H9 (cell line): ENCODE results near the gene TSPOAP1. TPM values are rescaled to one million over a fixed set of nuclear protein-coding genes. Genes with fewer than 3 reads are reported as not detected.
A peak's percentile ranks its signal among the peaks of the same experiment; 100 is the strongest.

Experiments
- DNase-seq: peaks from one replicate; pipeline ENCODE4 v3.0.0-alpha.2; 2017
- H2AFZ ChIP-seq: one replicate; pipeline ENCODE4 v1.6.1; 2013; ENCODE audit warnings: mild to moderate bottlenecking, low read length, control low read depth, moderate library complexity
- H2AK5ac ChIP-seq: 2 replicates; pipeline ENCODE4 v1.6.1; 2013; ENCODE audit warnings: low read length, control low read depth, mixed read lengths; ENCODE audit not compliant: insufficient read length
- H2BK120ac ChIP-seq: one replicate; pipeline ENCODE4 v1.6.1; 2013; ENCODE audit warnings: low read depth, mild to moderate bottlenecking, low read length, control low read depth, inconsistent platforms; ENCODE audit not compliant: poor library complexity, severe bottlenecking
- H2BK12ac ChIP-seq: 2 replicates; pipeline ENCODE4 v1.6.1; 2013; ENCODE audit warnings: low read length, control low read depth, mixed read lengths, low read depth; ENCODE audit not compliant: insufficient read length
- H2BK15ac ChIP-seq: 2 replicates; pipeline ENCODE4 v1.6.1; 2013; ENCODE audit warnings: low read depth, low read length, control low read depth
- H2BK20ac ChIP-seq: one replicate; pipeline ENCODE4 v1.6.1; 2013; ENCODE audit warnings: low read depth, mild to moderate bottlenecking, low read length, control low read depth, inconsistent platforms; ENCODE audit not compliant: poor library complexity, severe bottlenecking
- H2BK5ac ChIP-seq: 2 replicates; pipeline ENCODE4 v1.6.1; 2013; ENCODE audit warnings: low read length, control low read depth, mixed read lengths; ENCODE audit not compliant: insufficient read length
- H3K14ac ChIP-seq: 2 replicates; pipeline ENCODE4 v1.6.1; 2013; ENCODE audit warnings: low read length, control low read depth; ENCODE audit not compliant: insufficient read depth
- H3K18ac ChIP-seq: 2 replicates; pipeline ENCODE4 v1.6.1; 2013; ENCODE audit warnings: low read depth, mild to moderate bottlenecking, mixed read lengths, low read length, control low read depth; ENCODE audit not compliant: insufficient read length
- H3K23ac ChIP-seq: 2 replicates; pipeline ENCODE4 v1.6.1; 2013; ENCODE audit warnings: low read length, control low read depth, mixed read lengths, low read depth; ENCODE audit not compliant: insufficient read length
- H3K23me2 ChIP-seq: 2 replicates; pipeline ENCODE4 v1.6.1; 2013; ENCODE audit warnings: low read depth, mild to moderate bottlenecking, mixed read lengths, low read length, control low read depth; ENCODE audit not compliant: insufficient read length, poor library complexity, severe bottlenecking
- H3K27ac ChIP-seq: 2 replicates; pipeline ENCODE4 v1.5.1; 2013; ENCODE audit warnings: low read length, control low read depth, mixed read lengths, low read depth; ENCODE audit not compliant: insufficient read length
- H3K27me3 ChIP-seq: 2 replicates; pipeline ENCODE4 v1.6.1; 2013; ENCODE audit warnings: low read length, control low read depth, inconsistent platforms; ENCODE audit not compliant: insufficient read depth
- H3K4ac ChIP-seq: 2 replicates; pipeline ENCODE4 v1.6.1; 2013; ENCODE audit warnings: low read depth, mild to moderate bottlenecking, control low read depth, inconsistent platforms, low read length, moderate library complexity
- H3K4me1 ChIP-seq: 2 replicates; pipeline ENCODE4 v1.6.1; 2013; ENCODE audit warnings: low read length, control low read depth, inconsistent platforms; ENCODE audit not compliant: insufficient read depth
- H3K4me2 ChIP-seq: 2 replicates; pipeline ENCODE4 v1.6.1; 2013; ENCODE audit warnings: low read length, control low read depth, mixed read lengths; ENCODE audit not compliant: insufficient read length, insufficient read depth
- H3K56ac ChIP-seq: 2 replicates; pipeline ENCODE4 v1.6.1; 2013; ENCODE audit warnings: low read depth, mild to moderate bottlenecking, mixed read lengths, low read length, control low read depth; ENCODE audit not compliant: insufficient read length
- H3K79me1 ChIP-seq: 2 replicates; pipeline ENCODE4 v1.6.1; 2013; ENCODE audit warnings: low read depth, mild to moderate bottlenecking, moderate library complexity, low read length, control low read depth, inconsistent platforms; ENCODE audit not compliant: insufficient read depth, poor library complexity, severe bottlenecking
- H3K79me2 ChIP-seq: 2 replicates; pipeline ENCODE4 v1.6.1; 2013; ENCODE audit warnings: low read length, control low read depth, inconsistent platforms; ENCODE audit not compliant: insufficient read depth
- H3K9ac ChIP-seq: 2 replicates; pipeline ENCODE4 v1.6.1; 2013; ENCODE audit warnings: low read length, control low read depth, mixed read lengths; ENCODE audit not compliant: insufficient read length; ENCODE audit errors: extremely low read depth
- H3K9me3 ChIP-seq: one replicate; pipeline ENCODE4 v1.6.1; 2013; ENCODE audit warnings: low read depth, low read length, inconsistent platforms; ENCODE audit not compliant: control insufficient read depth
- H3T11ph ChIP-seq: one replicate; pipeline ENCODE4 v1.6.1; 2013; ENCODE audit warnings: mild to moderate bottlenecking, low read length, control low read depth, inconsistent platforms
- H4K20me1 ChIP-seq: one replicate; pipeline ENCODE4 v1.6.1; 2013; ENCODE audit not compliant: control insufficient read depth, insufficient read length, insufficient read depth
- H4K5ac ChIP-seq: 2 replicates; pipeline ENCODE4 v1.6.1; 2013; ENCODE audit warnings: low read depth, mild to moderate bottlenecking, mixed read lengths, low read length, control low read depth; ENCODE audit not compliant: insufficient read length
- H4K8ac ChIP-seq: replicated peaks from 2 replicates; pipeline ENCODE4 v1.6.1; 2013; ENCODE audit warnings: low read length, control low read depth, mixed read lengths, low read depth; ENCODE audit not compliant: insufficient read length
- H4K91ac ChIP-seq: 2 replicates; pipeline ENCODE4 v1.6.1; 2013; ENCODE audit warnings: low read depth, mild to moderate bottlenecking, moderate library complexity, mixed read lengths, low read length, control low read depth; ENCODE audit not compliant: insufficient read length
- H3K27ac Mint-ChIP-seq, 3 experiments: 2 replicates in 2 of 3; 3 replicates in 1 of 3; pipeline ENCODE4 v1.8.0; 2020 to 2021; ENCODE audit warnings: mixed read lengths in 3 of 3, mild to moderate bottlenecking in 1 of 3, moderate library complexity in 1 of 3
- H3K27me3 Mint-ChIP-seq: 2 replicates; pipeline ENCODE4 v1.8.0; 2021; ENCODE audit warnings: low read depth, mild to moderate bottlenecking, moderate library complexity, mixed read lengths
- H3K36me3 Mint-ChIP-seq, 3 experiments: 2 replicates in 2 of 3; 3 replicates in 1 of 3; pipeline ENCODE4 v1.8.0; 2020 to 2021; ENCODE audit warnings: low read depth in 3 of 3, mixed read lengths in 3 of 3; ENCODE audit not compliant: insufficient read depth in 1 of 3
- H3K4me1 Mint-ChIP-seq, 2 experiments: 2 replicates each; pipeline ENCODE4 v1.8.0; 2020; ENCODE audit warnings: mixed read lengths in 2 of 2
- H3K4me3 Mint-ChIP-seq, 2 experiments: 2 replicates in 1 of 2; 3 replicates in 1 of 2; pipeline ENCODE4 v1.8.0; 2020 to 2021; ENCODE audit warnings: mild to moderate bottlenecking in 2 of 2, mixed read lengths in 2 of 2, moderate library complexity in 1 of 2
- H3K9me3 Mint-ChIP-seq, 2 experiments: 2 replicates in 1 of 2; 3 replicates in 1 of 2; pipeline ENCODE4 v1.8.0; 2020; ENCODE audit warnings: mild to moderate bottlenecking in 2 of 2, mixed read lengths in 2 of 2, moderate library complexity in 1 of 2
- CTCF ChIP-seq: fragments of 200-600 bp; sonication (generic); conservative IDR thresholded peaks from 3 replicates; pipeline ENCODE4 v1.8.0; 2021; ENCODE audit warnings: antibody characterized with exemption, mild to moderate bottlenecking
- WGBS: extraction: QIAGEN DNeasy Blood & Tissue Kit; methylation state at CpG from one replicate; pipeline ENCODE4 v1.1.7; 2013; ENCODE audit warnings: missing lambda C conversion rate, low lambda C conversion rate, mixed read lengths; ENCODE audit not compliant: insufficient read length; ENCODE audit errors: extremely low coverage; 5-methylcytosine and 5-hydroxymethylcytosine counted together
- total RNA-seq: library from RNA; stranded (reverse); gene quantifications from 2 replicates; pipeline ENCODE4 v1.2.1, GENCODE V29; 2021

TSPOAP1 gene
- total RNA-seq, 1 experiment from 2014 or later, result 17.3 TPM

- DNase-seq, result no peak
- no peaks in the 10 kb centered on the region for H4K20me1 ChIP-seq
- H2AK5ac ChIP-seq, result no peak overlapping the region
- H3K9me3 ChIP-seq, result no peaks in the 10 kb centered on the region
- Mint-ChIP-seq H3K36me3 (no peaks in the 10 kb centered on the region; a peak in 1 of 7 replicates), H3K4me3 (no peak overlapping the region), H3K27ac (peak overlapping the region in 1 of 3 experiments; percentile 19; a peak in 1 of 7 replicates), H3K4me1 (peaks cover 4 to 6% of the 10 kb centered on the region in 2 experiments; a peak in 1 of 4 replicates), H3K9me3 (no peaks in the 10 kb centered on the region), H3K27me3 (peaks cover 15% of the 10 kb centered on the region)
- no peaks in the 10 kb centered on the region for H3K79me1 ChIP-seq
- H4K5ac ChIP-seq, result no peak overlapping the region
- no peak overlapping the region for H3K4ac ChIP-seq
- no peak overlapping the region for H2BK120ac ChIP-seq
- no peaks in the 10 kb centered on the region for H3K4me1 ChIP-seq
- no peak overlapping the region for H2BK12ac ChIP-seq
- H3K23me2 ChIP-seq, result no peaks in the 10 kb centered on the region
- no peak overlapping the region for H3K18ac ChIP-seq
- H3K23ac ChIP-seq, result no peak overlapping the region
- no peak overlapping the region for H3K14ac ChIP-seq
- H3K79me2 ChIP-seq, result no peaks in the 10 kb centered on the region
- no peak for TF ChIP-seq CTCF
- no peak overlapping the region for H3K4me2 ChIP-seq
- WGBS, result no CpG with 5 or more reads among the region's 36 CpGs
- H3K27ac ChIP-seq, result no peak overlapping the region
- no peak overlapping the region for H2AFZ ChIP-seq
- no peaks in the 10 kb centered on the region for H3K27me3 ChIP-seq
- no peak overlapping the region for H3K56ac ChIP-seq
- no peak overlapping the region for H2BK5ac ChIP-seq
- no peak overlapping the region for H4K91ac ChIP-seq
- H4K8ac ChIP-seq, result no peak overlapping the region
- no peak overlapping the region for H3T11ph ChIP-seq
- no peak overlapping the region for H2BK20ac ChIP-seq
- H2BK15ac ChIP-seq, result no peak overlapping the region
- H3K9ac ChIP-seq, result no peak overlapping the region
Observed at GRCh38 chr17:58277802-58278595, 50.6 kb downstream of the TSPOAP1 start.
